Stimulated activated CD8-positive, alpha-beta memory T cell treated with anti-CD3 and anti-CD28 coated beads, Interleukin-7, amount 100 ng/mL, for 24 hours (primary cell): ENCODE data around the gene NCKAP5.
"Not testable (repeated sequence)": the region's sequence is repeated elsewhere in the genome, so short reads cannot be mapped to it uniquely, and the experiment has no call there.

Experiments
- DNase-seq: peaks from one replicate; pipeline ENCODE4 v3.0.0-alpha.2; 2020; ENCODE audit warnings: low read depth

The NCKAP5 gene

GRCh38 chr2:133522204-133522603 lies 46.1 kb downstream of the NCKAP5 start:
- no peak for DNase-seq

GRCh38 chr2:133521146-133521745 lies 47.0 kb downstream of the NCKAP5 start:
- no peak for DNase-seq

GRCh38 chr2:133519677-133520076 lies 48.6 kb downstream of the NCKAP5 start:
- not testable (repeated sequence) for DNase-seq

GRCh38 chr2:133518700-133519344 lies 49.4 kb downstream of the NCKAP5 start:
- no peak for DNase-seq

GRCh38 chr2:133517876-133518275 lies 50.4 kb downstream of the NCKAP5 start:
- DNase-seq = no peak

- no peak for DNase-seq
Observed at GRCh38 chr2:133516405-133517026, 51.7 kb downstream of the NCKAP5 start.

GRCh38 chr2:133515271-133515670 lies 53.0 kb downstream of the NCKAP5 start:
- DNase-seq = no peak

- no peak for DNase-seq
Observed at GRCh38 chr2:133513893-133514292, 54.4 kb downstream of the NCKAP5 start.

- DNase-seq = no peak
Observed at GRCh38 chr2:133512121-133512520, 56.1 kb downstream of the NCKAP5 start.

- no peak for DNase-seq
Observed at GRCh38 chr2:133511679-133512078, 56.6 kb downstream of the NCKAP5 start.

- no peak for DNase-seq
Observed at GRCh38 chr2:133509777-133510176, 58.5 kb downstream of the NCKAP5 start.

GRCh38 chr2:133508546-133509165 lies 59.6 kb downstream of the NCKAP5 start:
- no peak for DNase-seq

GRCh38 chr2:133506996-133507395 lies 61.3 kb downstream of the NCKAP5 start:
- DNase-seq = no peak

- no peak for DNase-seq
Observed at GRCh38 chr2:133504566-133505505, 63.4 kb downstream of the NCKAP5 start.

GRCh38 chr2:133503927-133504326 lies 64.3 kb downstream of the NCKAP5 start:
- no peak for DNase-seq

GRCh38 chr2:133503323-133503722 lies 64.9 kb downstream of the NCKAP5 start:
- no peak for DNase-seq

GRCh38 chr2:133502678-133503077 lies 65.6 kb downstream of the NCKAP5 start:
- DNase-seq = no peak

- DNase-seq = no peak
Observed at GRCh38 chr2:133500917-133501316, 67.3 kb downstream of the NCKAP5 start.

GRCh38 chr2:133498662-133499585 lies 69.3 kb downstream of the NCKAP5 start:
- DNase-seq = no peak

GRCh38 chr2:133497951-133498565 lies 70.2 kb downstream of the NCKAP5 start:
- no peak for DNase-seq
